HEK293 (cell line): ENCODE data around the gene RAB11FIP3.

ENCODE experiments used
- ATF2 ChIP-seq: fragments of 450-650 bp; formaldehyde crosslinking; IDR thresholded peaks from 2 replicates; pipeline ENCODE4 v1.5.1; 2016; ENCODE audit warnings: missing biosample characterization, missing genetic modification characterization, low read depth
- EGR2 ChIP-seq: fragments of 450-650 bp; formaldehyde crosslinking; IDR thresholded peaks from 2 replicates; pipeline ENCODE4 v1.5.1; 2016; ENCODE audit warnings: low read depth, missing biosample characterization, missing genetic modification characterization
- GLIS2 ChIP-seq: fragments of 450-650 bp; formaldehyde crosslinking; IDR thresholded peaks from 2 replicates; pipeline ENCODE4 v1.5.1; 2016; ENCODE audit warnings: missing biosample characterization, missing genetic modification characterization
- HIC1 ChIP-seq: fragments of 450-650 bp; formaldehyde crosslinking; IDR thresholded peaks from 2 replicates; pipeline ENCODE4 v1.5.1; 2016; ENCODE audit warnings: missing biosample characterization, missing genetic modification characterization
- KLF1 ChIP-seq: fragments of 450-650 bp; formaldehyde crosslinking; IDR thresholded peaks from 2 replicates; pipeline ENCODE4 v1.5.1; 2016; ENCODE audit warnings: missing biosample characterization, missing genetic modification characterization
- KLF16 ChIP-seq: fragments of 450-650 bp; formaldehyde crosslinking; IDR thresholded peaks from 2 replicates; pipeline ENCODE4 v1.5.1; 2017; ENCODE audit warnings: missing biosample characterization, missing genetic modification characterization
- SETDB1 ChIP-seq: IDR thresholded peaks from one replicate; pipeline ENCODE4 v1.6.1; 2017; ENCODE audit warnings: mild to moderate bottlenecking, low read length, moderate library complexity, mixed read lengths; ENCODE audit not compliant: insufficient read length
- ZBTB11 ChIP-seq: fragments of 450-650 bp; formaldehyde crosslinking; conservative IDR thresholded peaks from 2 replicates; pipeline ENCODE4 v1.5.1; 2016; ENCODE audit warnings: low read depth, missing biosample characterization, missing genetic modification characterization
- ZBTB26 ChIP-seq: fragments of 450-650 bp; formaldehyde crosslinking; optimal IDR thresholded peaks from 2 replicates; pipeline ENCODE3; 2016; ENCODE audit warnings: missing biosample characterization, mild to moderate bottlenecking, missing genetic modification characterization
- ZFP37 ChIP-seq: fragments of 450-650 bp; formaldehyde crosslinking; IDR thresholded peaks from 2 replicates; pipeline ENCODE4 v1.5.1; 2016; ENCODE audit warnings: missing biosample characterization, missing genetic modification characterization
- ZNF18 ChIP-seq: fragments of 450-650 bp; formaldehyde crosslinking; IDR thresholded peaks from 2 replicates; pipeline ENCODE4 v1.5.1; 2016; ENCODE audit warnings: missing biosample characterization, missing genetic modification characterization
- ZNF184 ChIP-seq: fragments of 450-650 bp; IDR thresholded peaks from 2 replicates; pipeline ENCODE4 v1.5.1; 2018; ENCODE audit warnings: missing biosample characterization, mild to moderate bottlenecking, missing genetic modification characterization
- ZNF248 ChIP-seq: fragments of 450-650 bp; formaldehyde crosslinking; IDR thresholded peaks from 2 replicates; pipeline ENCODE4 v1.5.1; 2017; ENCODE audit warnings: missing biosample characterization, missing genetic modification characterization
- ZNF433 ChIP-seq: fragments of 450-650 bp; formaldehyde crosslinking; IDR thresholded peaks from 2 replicates; pipeline ENCODE4 v1.5.1; 2016; ENCODE audit warnings: missing biosample characterization, missing genetic modification characterization, low read depth
- ZNF518A ChIP-seq: fragments of 450-650 bp; formaldehyde crosslinking; conservative IDR thresholded peaks from 2 replicates; pipeline ENCODE4 v1.5.1; 2016; ENCODE audit warnings: low read depth, missing biosample characterization, missing genetic modification characterization
- ZNF580 ChIP-seq: fragments of 450-650 bp; formaldehyde crosslinking; IDR thresholded peaks from 2 replicates; pipeline ENCODE4 v1.5.1; 2016; ENCODE audit warnings: missing biosample characterization, missing genetic modification characterization
- ZNF585B ChIP-seq: fragments of 450-650 bp; formaldehyde crosslinking; IDR thresholded peaks from 2 replicates; pipeline ENCODE4 v1.5.1; 2016; ENCODE audit warnings: missing biosample characterization, missing genetic modification characterization
- ZNF660 ChIP-seq: fragments of 450-650 bp; IDR thresholded peaks from 2 replicates; pipeline ENCODE4 v1.5.1; 2018; ENCODE audit warnings: missing biosample characterization, mild to moderate bottlenecking, missing genetic modification characterization
- ZNF692 ChIP-seq: fragments of 450-650 bp; formaldehyde crosslinking; IDR thresholded peaks from 2 replicates; pipeline ENCODE4 v1.5.1; 2016; ENCODE audit warnings: missing biosample characterization, missing genetic modification characterization
- ZNF830 ChIP-seq: fragments of 450-650 bp; IDR thresholded peaks from 2 replicates; pipeline ENCODE4 v1.5.0; 2018; ENCODE audit warnings: missing biosample characterization, missing genetic modification characterization, low read depth, mild to moderate bottlenecking, moderate library complexity

The RAB11FIP3 gene

GRCh38 chr16:425082-425718, at the start of gene RAB11FIP3 (continued):
- no peak for TF ChIP-seq ZNF518A
- TF ChIP-seq EGR2 (tag by site-specific recombination): peak; percentile 66
- peak; percentile 87 for TF ChIP-seq ZBTB26 (tag by site-specific recombination)
- TF ChIP-seq KLF16 (tag by site-specific recombination): no peak; the same call in 1 of the 2 replicates
- TF ChIP-seq ZNF692 (tag by site-specific recombination): peak; percentile 82; the same call in 1 of the 2 replicates
- TF ChIP-seq ZNF433 (tag by site-specific recombination): no peak
- TF ChIP-seq HIC1: peak; percentile 79; the same call in 1 of the 2 replicates
- peak; percentile 47; the same call in 1 of the 2 replicates for TF ChIP-seq ZNF580
- no peak for TF ChIP-seq SETDB1
- TF ChIP-seq ATF2 (tag by site-specific recombination): peak; percentile 80
- no peak for TF ChIP-seq ZNF830
- peak; percentile 62; the same call in 1 of the 2 replicates for TF ChIP-seq ZFP37 (tag by site-specific recombination)
- TF ChIP-seq GLIS2 (tag by site-specific recombination): peak; percentile 73
- TF ChIP-seq ZBTB11 (tag by site-specific recombination): peak; percentile 38; the same call in 1 of the 2 replicates
- no peak for TF ChIP-seq ZNF184 (tag by site-specific recombination)
- no peak for TF ChIP-seq ZNF585B (tag by site-specific recombination)
- no peak for TF ChIP-seq ZNF248 (tag by site-specific recombination)
- TF ChIP-seq KLF1 (tag by site-specific recombination): peak; percentile 65
- TF ChIP-seq ZNF18 (tag by site-specific recombination): no peak
- TF ChIP-seq ZNF660 (tag by site-specific recombination): peak; percentile 31; the same call in 1 of the 2 replicates
